Measurements from ENCODE around the gene RPL41.
"Not testable (repeated sequence)": the region's sequence is repeated elsewhere in the genome, so short reads cannot be mapped to it uniquely, and the experiment has no call there.

The RPL41 gene

DNA sequence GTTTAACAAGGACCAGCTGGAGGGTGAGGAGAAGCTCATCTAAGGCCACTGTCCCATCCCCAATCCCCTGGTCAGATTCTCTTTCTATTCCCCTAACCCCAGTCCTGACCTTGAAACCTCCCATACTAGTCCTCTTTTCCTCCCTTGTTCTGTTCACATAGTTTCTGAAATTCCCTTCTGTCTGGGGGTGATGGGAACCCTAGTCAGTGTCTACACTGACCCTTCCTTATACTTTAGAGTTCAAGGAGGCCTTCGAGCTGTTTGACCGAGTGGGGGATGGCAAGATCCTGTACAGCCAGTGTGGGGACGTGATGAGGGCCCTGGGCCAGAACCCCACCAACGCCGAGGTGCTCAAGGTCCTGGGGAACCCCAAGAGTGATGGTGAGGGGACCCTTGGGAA lies 38.4 kb downstream of the RPL41 start:
- no peak for DNase-seq (ENCODE audit: low spot score)

DNA sequence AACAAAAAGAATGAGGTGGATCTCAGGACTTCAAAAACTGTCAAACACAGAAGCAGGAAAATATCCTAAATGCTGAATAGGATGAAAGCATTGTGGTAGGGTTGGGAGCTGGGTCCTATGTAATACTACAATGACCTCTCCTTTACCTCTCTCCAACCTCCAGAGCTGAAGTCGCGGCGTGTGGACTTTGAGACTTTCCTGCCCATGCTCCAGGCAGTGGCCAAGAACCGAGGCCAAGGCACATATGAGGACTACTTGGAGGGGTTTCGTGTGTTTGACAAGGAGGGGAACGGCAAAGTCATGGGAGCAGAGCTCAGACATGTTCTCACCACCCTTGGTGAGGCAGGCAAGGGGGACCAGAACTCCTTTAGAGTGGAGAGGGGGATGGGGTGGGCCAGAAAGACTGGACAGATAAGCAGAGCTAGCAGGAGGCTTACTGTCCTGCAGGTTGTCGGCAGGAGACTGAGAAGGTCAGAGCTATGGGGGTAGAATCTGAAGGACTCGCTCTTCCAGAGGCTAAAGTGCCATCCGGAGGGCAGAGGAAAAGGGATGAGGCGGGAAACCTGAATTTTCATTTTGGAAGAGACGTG lies 38.9 kb downstream of the RPL41 start:
- DNase-seq (ENCODE audit: low spot score) = no peak

DNA sequence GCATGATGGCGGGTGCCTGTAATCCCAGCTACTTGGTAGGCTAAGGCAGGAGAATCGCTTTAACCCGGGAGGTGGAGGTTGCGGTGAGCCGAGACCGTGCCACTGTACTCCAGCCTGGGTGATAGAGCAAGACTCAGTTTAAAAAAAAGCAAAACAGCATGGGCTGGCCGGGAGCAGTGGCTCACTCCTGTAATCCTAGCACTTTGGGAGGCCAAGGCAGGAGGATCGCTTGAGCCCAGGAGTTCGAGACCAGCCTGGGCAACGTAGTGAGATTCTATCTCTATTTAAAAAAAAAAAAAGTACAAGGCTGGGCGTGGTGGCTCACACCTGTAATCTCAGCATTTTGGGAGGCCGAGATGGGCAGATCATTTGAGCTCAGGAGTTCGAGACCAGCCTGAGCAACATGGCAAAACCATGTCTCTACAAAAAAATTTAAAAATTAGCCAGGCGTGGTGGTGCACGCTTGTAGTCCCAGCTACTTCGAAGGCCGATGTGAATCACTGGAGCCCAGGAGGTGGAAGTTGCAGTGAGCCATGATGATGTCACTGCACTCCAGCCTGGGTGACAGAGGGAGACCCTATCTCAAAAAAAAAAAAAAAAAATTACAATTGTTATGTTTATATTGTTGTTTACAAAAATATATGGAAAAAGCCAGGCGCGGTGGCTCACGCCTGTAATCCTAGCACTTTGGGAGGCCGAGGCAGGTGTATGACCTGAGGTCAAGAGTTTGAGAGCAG lies 40.2 kb downstream of the RPL41 start:
- not testable (repeated sequence) for DNase-seq (ENCODE audit: low spot score)

DNA sequence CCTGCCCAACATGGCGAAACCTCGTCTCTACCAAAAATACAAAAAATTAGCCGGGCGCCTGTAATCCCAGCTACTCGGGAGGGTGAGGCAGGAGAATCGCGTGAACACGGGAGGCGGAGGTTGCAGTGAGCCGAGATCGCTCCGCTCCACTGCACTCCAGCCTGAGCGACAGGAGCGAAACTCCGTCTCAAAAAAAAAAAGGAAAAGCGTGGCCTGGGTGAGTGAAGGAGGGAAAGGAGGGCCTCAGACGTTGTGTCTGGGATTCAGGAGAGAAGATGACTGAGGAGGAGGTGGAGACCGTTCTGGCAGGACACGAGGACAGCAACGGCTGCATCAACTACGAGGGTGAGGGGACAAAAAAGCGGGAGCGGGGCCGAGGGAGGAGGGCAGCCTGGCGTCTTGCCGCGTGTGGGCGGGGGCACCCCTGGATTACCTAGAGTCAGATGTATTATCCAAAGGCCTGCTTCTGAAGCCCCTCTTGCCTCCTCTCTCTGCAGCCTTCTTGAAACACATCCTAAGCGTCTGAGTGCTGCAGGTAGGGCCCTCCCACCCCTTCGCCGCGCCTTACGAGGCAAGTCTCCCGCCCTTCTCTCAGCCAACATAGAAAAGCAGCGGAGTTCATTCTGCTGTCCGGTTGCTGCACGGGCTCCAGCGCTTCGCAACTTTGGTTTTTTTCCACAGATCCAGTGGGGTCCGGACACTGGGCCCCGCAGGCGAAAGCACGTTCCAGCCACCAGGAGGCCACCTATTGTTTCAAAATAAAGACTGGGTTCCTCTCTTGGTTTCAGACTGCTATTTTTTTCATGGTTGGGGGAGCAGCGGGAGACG lies 41.0 kb downstream of the RPL41 start:
- peak; percentile 75 for DNase-seq (ENCODE audit: low spot score)

DNA sequence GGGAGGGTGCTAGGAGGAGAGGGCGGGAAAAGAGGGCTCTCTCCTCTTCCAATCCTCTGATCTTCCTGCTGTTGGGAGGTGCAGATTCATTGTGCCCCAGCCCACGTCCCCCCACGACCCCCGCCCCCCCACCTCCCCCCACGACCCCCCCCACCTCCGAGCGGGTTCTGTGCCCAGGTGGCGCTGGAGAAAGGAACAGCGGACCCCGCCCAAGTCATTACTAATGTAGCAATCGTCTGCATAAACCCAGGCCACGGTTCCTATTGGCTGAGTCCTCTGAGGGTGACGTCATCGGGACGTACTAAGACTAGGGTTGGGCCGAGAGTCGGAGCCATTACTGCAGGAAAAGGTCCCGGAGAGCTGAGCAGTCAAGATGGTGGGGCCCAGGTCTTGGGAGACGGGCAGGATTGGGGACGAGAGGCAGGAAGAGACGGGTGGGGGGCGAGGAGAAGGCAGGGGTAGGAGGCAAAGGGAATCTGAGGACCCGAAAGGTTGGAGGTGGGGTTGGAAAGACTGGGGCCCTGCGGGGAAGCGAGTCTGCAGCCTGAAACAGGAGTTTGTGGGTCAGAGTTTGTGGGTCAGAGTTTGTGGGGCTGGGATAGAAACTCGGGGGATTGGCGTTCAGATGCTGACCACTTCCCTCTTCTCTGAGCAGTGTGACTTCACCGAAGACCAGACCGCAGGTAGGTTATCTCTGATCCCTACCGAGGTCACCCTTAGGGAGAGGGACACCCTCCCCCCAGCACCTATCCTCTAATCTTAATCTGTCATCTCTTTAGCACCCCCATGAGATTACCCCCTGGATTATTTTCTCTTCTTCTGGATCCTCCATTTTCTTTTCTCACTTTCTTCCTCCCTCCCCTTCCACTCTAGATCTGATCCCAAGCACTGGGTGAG lies 41.8 kb downstream of the RPL41 start, which contains the start of gene MYL6:
Gene MYL6, plus strand, starts transcription at position 331 of the 897 bp plus-strand sequence. Its CDS starts 43 bp downstream, at position 374.
- DNase-seq (ENCODE audit: low spot score) = peak; percentile 90

DNA sequence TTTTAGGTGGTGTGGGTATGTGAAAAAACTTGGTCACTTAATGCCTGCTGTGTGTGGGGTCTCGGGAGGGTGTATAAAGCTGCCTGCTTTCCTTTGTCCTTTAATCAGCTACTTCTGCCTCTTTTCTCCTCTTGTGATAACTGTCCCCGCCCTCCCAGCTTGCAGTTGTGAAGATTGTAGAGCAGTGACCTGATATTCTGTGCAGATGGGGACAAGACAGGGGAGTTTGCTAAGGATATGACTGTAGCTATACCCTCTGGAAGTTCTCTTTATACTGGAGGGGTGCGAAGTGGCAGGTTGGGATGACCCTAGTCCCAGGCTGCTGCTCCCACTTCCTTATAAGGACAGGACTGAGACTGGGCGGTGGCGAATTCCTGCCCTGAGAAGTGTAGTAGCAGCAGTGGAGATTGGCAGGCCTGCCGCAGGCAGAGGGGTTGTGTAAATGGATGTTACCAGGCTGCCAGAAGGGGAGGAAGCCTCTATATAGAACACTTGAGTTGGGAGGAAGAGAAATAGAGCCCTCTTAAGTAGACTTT lies 42.6 kb downstream of the RPL41 start:
- peak; percentile 64 for DNase-seq (ENCODE audit: low spot score)

DNA sequence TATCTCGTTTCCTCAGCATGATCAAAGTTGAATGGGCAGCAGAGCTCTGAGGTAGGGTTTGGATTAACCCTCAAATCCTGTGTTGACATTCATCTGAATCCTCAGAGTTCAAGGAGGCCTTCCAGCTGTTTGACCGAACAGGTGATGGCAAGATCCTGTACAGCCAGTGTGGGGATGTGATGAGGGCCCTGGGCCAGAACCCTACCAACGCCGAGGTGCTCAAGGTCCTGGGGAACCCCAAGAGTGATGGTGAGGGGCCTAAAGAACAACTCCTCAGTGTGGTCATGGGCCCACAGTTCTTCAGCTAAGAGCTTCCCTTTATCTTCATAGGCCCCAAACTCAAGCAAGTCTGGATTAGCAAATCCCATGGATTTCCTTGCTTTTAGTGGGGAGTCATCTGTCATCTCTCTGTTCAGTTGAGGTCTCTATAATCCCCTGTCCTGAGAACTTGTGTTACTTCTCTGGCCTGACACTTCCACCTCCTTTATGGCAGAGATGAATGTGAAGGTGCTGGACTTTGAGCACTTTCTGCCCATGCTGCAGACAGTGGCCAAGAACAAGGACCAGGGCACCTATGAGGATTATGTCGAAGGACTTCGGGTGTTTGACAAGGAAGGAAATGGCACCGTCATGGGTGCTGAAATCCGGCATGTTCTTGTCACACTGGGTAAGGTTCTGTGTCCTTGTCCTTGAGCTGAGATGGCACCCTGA lies 43.2 kb downstream of the RPL41 start:
- no peak for DNase-seq (ENCODE audit: low spot score)

DNA sequence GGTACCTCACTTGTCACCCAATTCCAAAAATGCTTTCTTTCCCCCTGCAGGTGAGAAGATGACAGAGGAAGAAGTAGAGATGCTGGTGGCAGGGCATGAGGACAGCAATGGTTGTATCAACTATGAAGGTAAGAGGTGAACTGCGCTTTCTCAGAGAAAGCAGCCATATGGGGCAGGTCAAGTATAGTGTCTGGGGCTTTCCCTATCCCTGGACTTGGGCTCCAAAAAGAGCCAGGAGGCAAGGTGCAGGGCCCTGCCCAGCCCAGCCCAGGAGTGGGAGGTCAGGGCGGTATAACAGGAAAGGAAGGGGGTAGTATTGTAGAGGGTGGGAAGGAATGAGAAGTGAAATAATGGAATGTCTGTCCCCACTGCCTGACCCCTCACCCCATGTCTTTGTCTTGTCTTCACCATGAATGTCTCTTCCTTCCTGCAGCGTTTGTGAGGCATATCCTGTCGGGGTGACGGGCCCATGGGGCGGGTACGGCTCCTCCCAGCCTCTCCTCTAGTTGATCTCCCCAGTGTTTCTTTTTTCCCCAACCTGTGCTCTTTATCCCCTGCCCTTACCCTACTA lies 43.8 kb downstream of the RPL41 start:
- no peak for DNase-seq (ENCODE audit: low spot score)

DNA sequence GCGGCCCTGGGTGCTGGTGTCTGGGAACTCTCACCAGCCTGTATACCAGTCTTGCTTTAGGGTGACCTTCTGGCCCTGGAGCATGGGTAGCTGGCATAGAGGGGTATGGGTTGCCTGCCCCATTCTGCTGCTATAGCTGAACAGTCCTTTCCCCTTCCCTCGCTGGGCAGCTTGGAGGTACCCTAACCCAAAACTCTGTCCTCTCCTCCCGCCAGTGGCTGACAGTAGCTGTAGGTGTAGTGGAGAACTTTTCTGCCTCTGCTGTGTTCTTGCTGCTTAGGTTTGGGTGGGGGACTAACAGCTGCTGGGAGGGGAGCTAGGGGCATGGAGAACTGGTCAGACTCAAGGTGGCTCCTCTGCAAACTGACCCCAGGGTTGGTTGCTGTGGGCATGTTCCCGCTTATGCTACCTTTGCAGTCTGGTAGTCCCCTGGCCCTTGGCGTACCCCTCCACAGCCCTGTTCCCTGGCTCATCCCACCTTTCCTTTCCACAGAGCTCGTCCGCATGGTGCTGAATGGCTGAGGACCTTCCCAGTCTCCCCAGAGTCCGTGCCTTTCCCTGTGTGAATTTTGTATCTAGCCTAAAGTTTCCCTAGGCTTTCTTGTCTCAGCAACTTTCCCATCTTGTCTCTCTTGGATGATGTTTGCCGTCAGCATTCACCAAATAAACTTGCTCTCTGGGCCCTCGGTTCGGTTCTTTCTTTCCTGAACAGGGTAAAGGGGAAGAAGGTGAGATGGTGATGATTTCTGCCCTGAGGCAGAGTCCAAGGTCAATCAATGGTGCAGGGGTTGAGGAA lies 44.7 kb downstream of the RPL41 start:
- DNase-seq (ENCODE audit: low spot score) = no peak

DNA sequence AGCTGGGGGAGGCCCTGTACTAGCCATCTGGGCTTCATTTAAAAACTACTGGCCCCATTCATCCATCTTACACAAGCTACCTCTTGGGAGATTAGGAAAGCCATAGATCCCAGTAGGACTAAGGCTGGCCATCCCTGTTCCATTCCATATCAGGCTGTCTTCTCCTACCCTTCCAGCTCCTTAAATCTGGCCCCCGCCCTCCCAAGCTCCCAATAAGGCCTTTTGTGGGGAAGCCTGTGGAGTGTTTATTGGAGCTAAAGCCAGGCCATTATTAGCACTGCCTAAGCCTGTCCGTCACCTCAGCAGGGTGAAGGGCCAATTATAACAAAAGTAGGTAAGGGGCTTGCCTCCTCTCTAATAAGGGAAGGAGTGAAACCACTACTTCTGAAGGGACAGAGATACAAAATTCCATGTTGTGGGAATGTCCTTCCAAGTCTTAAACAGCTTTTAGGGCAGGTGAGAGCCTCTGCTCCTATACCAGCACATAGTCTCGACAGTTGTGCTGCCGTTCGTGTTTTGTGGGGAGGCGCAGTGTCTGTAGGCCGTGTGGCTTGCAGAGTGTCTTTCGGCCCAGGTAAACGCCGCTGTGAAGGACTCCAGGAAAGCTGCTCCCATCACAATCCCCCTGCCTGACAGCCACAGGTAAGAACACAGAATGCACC lies 45.4 kb downstream of the RPL41 start:
- no peak for DNase-seq (ENCODE audit: low spot score)

DNA sequence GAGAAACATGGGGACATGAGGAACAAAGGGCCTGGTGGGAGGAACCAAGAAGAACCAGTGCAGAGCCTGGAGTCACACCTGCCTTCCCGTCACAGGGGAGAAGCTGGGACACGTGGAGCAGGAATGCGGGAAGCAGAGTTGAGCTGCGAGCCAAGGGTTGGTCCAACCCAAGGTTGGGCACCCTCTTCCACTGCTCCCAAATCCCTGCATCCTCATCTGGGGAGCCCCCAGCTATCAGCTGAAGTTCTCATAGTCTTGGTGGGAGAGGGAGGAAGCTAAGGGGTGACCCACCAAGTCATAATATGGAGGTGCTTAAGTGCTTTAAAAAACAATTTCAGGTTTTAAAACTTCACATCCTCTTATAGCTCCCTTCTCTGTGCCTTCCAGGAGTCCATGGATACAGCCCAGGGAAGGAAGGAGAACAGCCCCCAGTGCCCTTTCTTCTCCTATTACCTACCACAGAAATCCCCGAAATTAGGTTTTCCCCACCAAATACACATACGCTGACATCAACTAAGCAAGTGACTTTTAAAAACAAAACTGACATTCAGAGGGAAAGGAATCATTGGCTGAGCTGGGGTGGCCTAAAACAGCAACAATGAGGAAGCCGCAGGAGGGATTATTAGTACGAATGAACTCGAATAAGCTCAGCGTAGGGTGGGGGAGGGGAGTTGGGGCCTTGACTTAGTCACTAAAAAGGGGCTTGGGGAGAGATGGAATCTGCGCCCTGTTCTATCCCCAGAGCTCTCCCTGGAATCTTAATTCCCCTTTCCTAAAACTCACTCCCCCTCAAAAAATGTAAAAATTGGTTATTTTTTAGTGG lies 46.2 kb downstream of the RPL41 start:
- no peak for DNase-seq (ENCODE audit: low spot score)

DNA sequence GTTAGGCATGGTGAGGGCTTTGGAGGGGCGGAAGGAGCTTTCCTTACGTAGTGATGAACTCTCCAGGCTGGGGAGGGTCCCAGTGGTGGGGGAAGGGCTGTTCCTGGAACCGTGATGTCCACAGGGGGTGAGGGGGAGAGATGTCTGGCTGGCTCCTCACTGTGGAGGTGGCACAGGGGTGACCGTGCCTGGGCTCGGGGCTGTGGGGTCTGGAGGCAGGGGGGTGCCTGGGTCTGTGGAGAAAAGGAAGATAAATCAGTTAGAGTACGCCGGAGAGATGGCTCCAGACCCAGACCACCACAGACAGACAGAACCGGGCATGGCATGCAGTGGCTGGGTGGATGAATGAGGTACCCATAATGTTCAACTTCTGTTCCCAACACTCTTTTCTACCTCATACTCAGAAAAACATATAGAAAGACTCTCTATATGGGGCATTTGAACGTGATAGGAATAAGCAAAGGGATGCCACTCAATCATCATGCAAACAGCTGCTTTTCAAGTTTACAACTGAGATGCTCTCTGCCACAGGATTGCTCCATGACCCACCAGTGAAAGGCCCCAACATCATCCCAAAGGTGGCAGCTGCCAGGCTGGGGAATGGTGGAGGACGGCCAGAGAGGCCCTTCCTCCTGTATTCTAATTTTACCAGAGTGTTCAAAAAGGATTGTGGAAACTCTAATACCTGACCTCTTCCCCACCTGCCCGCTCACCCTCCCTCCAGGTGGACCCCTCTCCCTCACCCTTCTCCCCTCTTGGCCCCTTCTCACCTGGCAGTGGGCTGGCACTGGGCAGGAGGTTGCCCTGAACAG lies 47.3 kb downstream of the RPL41 start:
- peak; percentile 24 for DNase-seq (ENCODE audit: low spot score)

DNA sequence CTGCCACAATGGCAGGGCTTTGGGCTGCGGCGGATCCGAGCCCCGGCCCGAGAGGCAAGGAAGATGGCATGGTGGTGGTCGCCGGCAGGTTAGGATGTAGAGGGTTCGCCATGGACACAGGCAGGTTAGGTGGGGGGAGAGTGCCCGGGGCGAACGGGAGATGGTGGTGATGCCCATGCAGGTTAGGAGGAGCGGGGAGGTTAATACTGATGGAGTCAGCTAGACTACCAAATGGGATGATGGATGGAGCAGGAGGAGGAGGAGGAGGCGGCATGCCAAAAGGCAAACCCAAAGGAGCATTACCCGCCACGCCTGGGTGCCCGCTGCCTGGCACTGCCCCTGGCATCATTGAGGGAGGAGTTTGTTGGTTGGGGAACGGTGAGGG lies 47.9 kb downstream of the RPL41 start:
- DNase-seq (ENCODE audit: low spot score) = no peak

DNA sequence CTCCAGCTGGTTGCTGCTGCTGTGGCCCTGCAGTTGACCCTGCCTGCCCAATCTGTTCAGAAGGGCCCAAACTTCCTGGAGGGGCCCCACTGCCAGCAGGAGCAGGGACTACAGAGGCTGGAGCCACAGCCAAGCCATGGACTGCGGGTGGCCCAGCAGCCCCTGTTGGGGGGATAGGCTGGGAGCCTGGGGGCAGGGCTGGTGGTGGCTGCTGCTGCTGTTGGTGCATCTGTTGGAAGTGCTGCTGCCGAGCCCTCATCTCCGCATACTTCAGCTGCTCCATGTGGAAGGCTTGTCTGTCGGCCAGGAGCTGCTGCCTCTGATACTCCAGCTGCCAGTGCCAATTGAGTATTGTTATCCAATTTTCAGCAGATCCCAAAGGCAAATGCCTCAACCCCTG lies 48.9 kb downstream of the RPL41 start:
- DNase-seq (ENCODE audit: low spot score) = no peak

Measured in iPS-NIHi11 (cell line).